GM23248 (cell line): Measurements from ENCODE around the gene RNF150. TPM values are rescaled to one million over a fixed set of nuclear protein-coding genes. Genes with fewer than 3 reads are reported as not detected.

Experiments
- DNase-seq: peaks from one replicate; pipeline ENCODE4 v3.0.0-alpha.2; 2015
- H2AFZ ChIP-seq: fragments of 200-600 bp; sonication (generic); 2 replicates; pipeline ENCODE4 v1.6.1; 2016; ENCODE audit warnings: antibody characterized with exemption
- H3F3A ChIP-seq: fragments of 200-600 bp; sonication (generic); 2 replicates; pipeline ENCODE4 v1.6.1; 2016; ENCODE audit warnings: mild to moderate bottlenecking, antibody characterized with exemption, mixed run types; ENCODE audit not compliant: insufficient read depth
- H3K27ac ChIP-seq: fragments of 200-600 bp; sonication (generic); 2 replicates; pipeline ENCODE4 v1.5.1; 2016; ENCODE audit warnings: mild to moderate bottlenecking
- H3K27me3 ChIP-seq: fragments of 200-600 bp; sonication (generic); replicated peaks from 2 replicates; pipeline ENCODE4 v1.6.1; 2016; ENCODE audit warnings: mild to moderate bottlenecking; ENCODE audit not compliant: insufficient read depth
- H3K36me3 ChIP-seq: fragments of 200-600 bp; sonication (generic); 2 replicates; pipeline ENCODE4 v1.6.1; 2016; ENCODE audit warnings: low read depth, mild to moderate bottlenecking
- H3K4me1 ChIP-seq: fragments of 200-600 bp; sonication (generic); 2 replicates; pipeline ENCODE4 v1.6.1; 2016; ENCODE audit warnings: mild to moderate bottlenecking; ENCODE audit not compliant: insufficient read depth
- H3K4me2 ChIP-seq: fragments of 200-600 bp; sonication (generic); one replicate; pipeline ENCODE4 v1.6.1; 2016; ENCODE audit warnings: mild to moderate bottlenecking; ENCODE audit not compliant: unreplicated experiment
- H3K4me3 ChIP-seq: fragments of 200-600 bp; sonication (generic); 2 replicates; pipeline ENCODE4 v1.5.1; 2016; ENCODE audit warnings: mild to moderate bottlenecking
- H3K79me2 ChIP-seq: fragments of 200-600 bp; sonication (generic); 2 replicates; pipeline ENCODE4 v1.6.1; 2016; ENCODE audit warnings: mild to moderate bottlenecking; ENCODE audit not compliant: insufficient read depth
- H3K9ac ChIP-seq: fragments of 200-600 bp; sonication (generic); 2 replicates; pipeline ENCODE4 v1.6.1; 2016; ENCODE audit warnings: mild to moderate bottlenecking
- H3K9me2 ChIP-seq: fragments of 200-600 bp; sonication (generic); 2 replicates; pipeline ENCODE4 v1.6.1; 2016; ENCODE audit warnings: mixed run types, mild to moderate bottlenecking, moderate library complexity; ENCODE audit not compliant: insufficient read depth
- H3K9me3 ChIP-seq: fragments of 200-600 bp; sonication (generic); one replicate; pipeline ENCODE4 v1.6.1; 2017; ENCODE audit warnings: low read depth
- H4K20me1 ChIP-seq: fragments of 200-600 bp; sonication (generic); 2 replicates; pipeline ENCODE4 v1.6.0; 2016; ENCODE audit not compliant: insufficient read depth
- EZH2 ChIP-seq: fragments of 200-600 bp; sonication (generic); IDR thresholded peaks from 2 replicates; pipeline ENCODE4 v1.6.1; 2018; ENCODE audit warnings: antibody characterized with exemption, mild to moderate bottlenecking; ENCODE audit not compliant: insufficient read depth, poor library complexity, severe bottlenecking
- EZH2phosphoT487 ChIP-seq: fragments of 200-600 bp; sonication (generic); IDR thresholded peaks from 2 replicates; pipeline ENCODE4 v1.6.1; 2018; ENCODE audit warnings: antibody characterized with exemption, moderate library complexity, mild to moderate bottlenecking, low read depth; ENCODE audit not compliant: insufficient read depth
- WGBS, 2 experiments: methylation state at CpG; one replicate each; pipeline ENCODE4 v1.1.6; 2015 to 2017; ENCODE audit warnings: low lambda C conversion rate in 2 of 2, low coverage in 1 of 2; ENCODE audit errors: missing lambda C conversion rate in 2 of 2; 5-methylcytosine and 5-hydroxymethylcytosine counted together
- in situ Hi-C: fragments of 300-500 bp; cut with MboI; formaldehyde crosslinking; loops from 2 replicates; pipeline ENCODE4 v1.15.0; 2020
- polyA plus RNA-seq: library from polyadenylated mRNA; unstranded; fragments of >200 nt; fragmentation: Nextera tagmentation; extraction: Ambion mirVana; gene quantifications from 2 replicates; pipeline ENCODE4 v1.2.1, GENCODE V29; 2016
- total RNA-seq: library from RNA; depleted of rRNA; stranded (reverse); fragments of >200 nt; shearing (Covaris generic); gene quantifications from 2 replicates; pipeline ENCODE4 v1.2.3, GENCODE V29; 2014

The RNF150 gene
- total and polyA plus RNA-seq, 2 experiments from 2014 or later = 4.8 to 10.5 TPM

DNA sequence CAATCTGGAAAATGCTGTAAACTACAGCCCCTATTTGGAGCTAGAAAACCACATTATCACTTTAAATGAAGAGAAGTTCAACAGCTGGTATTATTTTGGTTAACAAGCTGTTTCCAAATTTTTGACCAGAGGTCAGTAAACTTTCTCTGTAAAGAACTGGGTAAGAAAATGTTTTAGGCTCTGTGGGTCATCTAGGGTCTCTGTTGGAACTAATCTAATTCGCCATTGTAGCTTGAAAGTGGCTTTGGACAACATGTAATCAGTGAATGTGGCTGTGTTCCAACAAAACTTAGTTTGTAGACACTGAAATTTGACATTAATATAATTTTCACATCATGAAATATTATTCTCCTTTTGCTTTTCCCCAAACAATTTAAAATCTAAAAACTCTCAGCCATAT is 25.8 kb upstream of the RNF150 start:
- no peak for TF ChIP-seq EZH2phosphoT487
- TF ChIP-seq EZH2 = no peak
- H3K9ac ChIP-seq = no peak overlapping the region
- in situ Hi-C loops = loop anchor here (25.0 kb wide), 2 partner anchors 1678 to 1928 kb away; partner anchors contain the start of gene INPP4B
- H4K20me1 ChIP-seq = no peaks in the 10 kb centered on the region
- 0 out of 2 replicates have a peak overlapping the region, but pooled peaks have one; percentile 35 for H2AFZ ChIP-seq
- H3K27ac ChIP-seq = no peak overlapping the region
- no peaks in the 10 kb centered on the region for H3K9me3 ChIP-seq
- H3K27me3 ChIP-seq = no peaks in the 10 kb centered on the region; the same call in 1 of the 2 replicates
- H3K9me2 ChIP-seq = no peaks in the 10 kb centered on the region
- no peaks in the 10 kb centered on the region for H3K36me3 ChIP-seq
- WGBS, 2 experiments = 81 to 89% methylated on average over 1 of the region's 1 CpG
- H3K4me3 ChIP-seq = no peak overlapping the region
- no peaks in the 10 kb centered on the region for H3K79me2 ChIP-seq
- no peaks in the 10 kb centered on the region for H3F3A ChIP-seq
- no peak for DNase-seq
- H3K4me2 ChIP-seq = no peak overlapping the region
- H3K4me1 ChIP-seq = peaks cover 9% of the 10 kb centered on the region; the same call in 1 of the 2 replicates

DNA sequence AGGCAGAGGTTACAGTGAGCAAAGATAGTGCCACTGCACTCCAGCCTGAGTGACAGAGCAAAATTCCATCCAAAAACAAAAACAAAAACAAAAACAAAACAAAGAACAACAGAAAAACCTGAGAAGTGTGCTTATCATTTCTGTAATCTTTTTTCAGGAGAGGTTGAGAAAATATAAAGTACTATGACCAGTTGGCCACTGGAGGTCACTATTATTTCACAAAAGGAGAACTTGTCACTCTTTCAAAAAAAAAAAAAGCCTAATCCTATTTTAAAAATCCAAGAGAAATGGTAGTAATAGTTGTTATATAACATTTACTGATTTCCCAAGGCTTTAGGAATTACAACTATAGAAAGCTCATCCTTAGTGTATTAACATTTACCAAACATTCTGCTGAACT is 24.9 kb upstream of the RNF150 start:
- Histone ChIP-seq H3F3A (no peaks in the 10 kb centered on the region), H3K27me3 (no peaks in the 10 kb centered on the region), H3K9me3 (no peaks in the 10 kb centered on the region), H3K4me1 (peaks cover 9% of the 10 kb centered on the region; the same call in 1 of the 2 replicates), H2AFZ (no peak overlapping the region), H3K4me3 (no peak overlapping the region), H3K27ac (no peak overlapping the region), H3K79me2 (no peaks in the 10 kb centered on the region), H3K9ac (no peak overlapping the region), H3K36me3 (no peaks in the 10 kb centered on the region), H3K4me2 (no peak overlapping the region), H4K20me1 (no peaks in the 10 kb centered on the region), H3K9me2 (no peaks in the 10 kb centered on the region)
- TF ChIP-seq EZH2 (no peak), EZH2phosphoT487 (no peak)
- in situ Hi-C loops = loop anchor here (25.0 kb wide), 2 partner anchors 1679 to 1929 kb away; partner anchors contain the start of gene INPP4B
- DNase-seq = peak; percentile 68

DNA sequence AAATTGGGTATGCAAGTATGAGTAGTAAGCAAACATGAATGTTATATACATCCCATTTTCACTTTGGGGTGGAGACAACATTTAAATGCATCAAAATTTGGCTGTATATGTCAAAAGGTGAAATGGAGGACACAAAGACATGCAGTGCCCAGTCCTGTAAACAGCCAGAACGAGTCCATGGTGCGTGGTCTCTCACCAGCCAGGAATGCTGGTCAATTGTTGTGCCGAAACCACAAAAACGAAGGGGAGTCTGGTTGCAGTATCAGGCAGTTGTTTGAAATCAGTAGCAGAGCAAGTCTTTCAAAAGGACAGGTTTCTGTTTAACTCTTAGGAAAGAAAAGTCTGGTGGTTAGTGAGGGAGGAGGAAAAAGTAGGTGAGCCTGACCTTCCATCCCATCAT is 22.3 kb upstream of the RNF150 start:
- no peak overlapping the region for H3K4me3 ChIP-seq
- H3K79me2 ChIP-seq = no peaks in the 10 kb centered on the region
- peaks cover 9% of the 10 kb centered on the region; the same call in 1 of the 2 replicates for H3K4me1 ChIP-seq
- H3K9ac ChIP-seq = no peak overlapping the region
- H3F3A ChIP-seq = no peaks in the 10 kb centered on the region
- H3K9me2 ChIP-seq = no peaks in the 10 kb centered on the region
- no peaks in the 10 kb centered on the region for H3K27me3 ChIP-seq
- no peaks in the 10 kb centered on the region for H4K20me1 ChIP-seq
- H2AFZ ChIP-seq = no peak overlapping the region
- peak; percentile 10 for DNase-seq
- H3K27ac ChIP-seq = no peak overlapping the region
- no peak for TF ChIP-seq EZH2phosphoT487
- no peak for TF ChIP-seq EZH2
- no peaks in the 10 kb centered on the region for H3K36me3 ChIP-seq
- H3K9me3 ChIP-seq = no peaks in the 10 kb centered on the region
- in situ Hi-C loops = loop anchor here (25.0 kb wide), 2 partner anchors 1682 to 1932 kb away; partner anchors contain the start of gene INPP4B
- no peak overlapping the region for H3K4me2 ChIP-seq
- WGBS, 2 experiments = 72 to 75% methylated on average over 4 of the region's 4 CpGs

DNA sequence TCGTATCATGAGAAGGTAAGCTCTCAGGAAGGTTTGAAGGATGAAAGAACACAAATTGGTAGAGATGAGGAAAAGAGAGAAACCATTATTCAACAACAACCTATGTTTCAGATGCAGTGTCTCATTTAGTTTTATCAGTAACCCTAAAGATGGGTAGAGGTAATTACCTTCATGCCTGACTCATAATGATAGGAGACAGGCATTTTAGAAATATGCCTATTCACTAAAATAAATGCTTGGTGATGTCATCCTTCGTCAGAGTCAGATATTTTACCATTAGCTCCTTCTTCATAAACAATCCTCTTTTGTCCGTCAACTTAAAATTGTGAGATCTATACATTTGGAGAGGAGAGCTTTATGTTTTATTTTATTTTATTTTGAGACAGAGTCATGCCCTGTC is 21.5 kb upstream of the RNF150 start:
- no peaks in the 10 kb centered on the region for H3K79me2 ChIP-seq
- H3K9ac ChIP-seq = no peak overlapping the region
- no peaks in the 10 kb centered on the region for H3K27me3 ChIP-seq
- no peaks in the 10 kb centered on the region for H3F3A ChIP-seq
- H3K4me2 ChIP-seq = no peak overlapping the region
- TF ChIP-seq EZH2phosphoT487 = no peak
- TF ChIP-seq EZH2 = no peak
- DNase-seq = no peak
- WGBS, 2 experiments = 73 to 76% methylated on average over 3 of the region's 3 CpGs
- H3K4me3 ChIP-seq = no peak overlapping the region
- in situ Hi-C loops = loop anchor here (25.0 kb wide), 2 partner anchors 1683 to 1933 kb away; partner anchors contain the start of gene INPP4B
- H3K4me1 ChIP-seq = peaks cover 9% of the 10 kb centered on the region; the same call in 1 of the 2 replicates
- H3K27ac ChIP-seq = no peak overlapping the region
- H3K9me2 ChIP-seq = no peaks in the 10 kb centered on the region
- H3K9me3 ChIP-seq = no peaks in the 10 kb centered on the region
- no peaks in the 10 kb centered on the region for H3K36me3 ChIP-seq
- H4K20me1 ChIP-seq = no peaks in the 10 kb centered on the region
- H2AFZ ChIP-seq = no peak overlapping the region
